ENCODE data around the gene ATOH8.

- no peak for TF ChIP-seq GATA2 (IDR thresholded peaks at IDR 0.05; ENCODE audit: low read depth, low read length)
- TF ChIP-seq GATA3 (IDR thresholded peaks at IDR 0.05; ENCODE audit: low read depth, low read length): no peak
Measured at GRCh38 chr2:85753035-85753524, 711 bp upstream of the ATOH8 start.

All from SH-SY5Y (cell line).